ENCODE results near the gene MARS1.

MARS1 gene

DNA sequence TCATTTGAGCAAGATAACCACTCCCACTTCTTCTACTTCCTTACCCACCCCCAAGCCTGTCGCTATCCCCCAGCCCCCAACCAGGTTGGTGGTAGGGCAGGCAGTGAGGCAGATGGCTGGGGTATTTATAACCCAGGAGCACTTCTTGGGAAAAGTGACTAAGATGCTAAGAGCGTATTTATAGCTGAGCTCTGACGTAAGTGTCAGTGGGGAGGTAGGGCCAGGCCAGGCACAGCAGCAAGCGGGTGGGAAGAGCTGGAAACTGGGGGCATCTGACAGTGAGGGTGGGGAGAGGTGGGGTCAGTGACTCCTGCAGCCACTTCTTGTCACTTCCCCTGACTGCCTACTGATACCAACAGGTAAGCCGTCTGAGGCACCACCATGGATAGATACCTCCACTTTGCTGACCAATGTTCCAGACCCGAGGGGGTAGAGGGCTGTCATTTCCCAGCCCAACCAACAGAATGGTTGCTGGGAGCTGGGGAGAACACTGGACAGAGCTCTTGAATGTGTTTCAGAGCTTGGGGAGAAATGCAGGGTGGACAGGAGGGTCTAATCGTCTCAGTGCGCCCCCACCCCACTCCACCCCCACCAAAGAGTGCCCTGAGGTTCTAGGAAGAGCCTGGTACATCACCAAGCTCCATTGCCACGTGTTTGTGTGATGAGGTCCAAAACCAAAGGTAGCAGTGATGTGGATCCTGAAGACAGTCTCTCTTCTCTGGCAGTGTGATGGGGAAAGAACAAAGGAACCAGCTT, 35.5 kb upstream of the MARS1 start:
- Histone ChIP-seq H3K36me3 (ENCODE audit: insufficient read depth, low read length) (no peaks in the 10 kb centered on the region), H3K9me3 (ENCODE audit: low read length) (no peaks in the 10 kb centered on the region), H3K4me3 (ENCODE audit: low read length) (no peak overlapping the region), H2AFZ (ENCODE audit: low read depth, low read length) (no peak overlapping the region), H3K27me3 (ENCODE audit: insufficient read depth, low read length) (peaks cover 2% of the 10 kb centered on the region), H3K4me1 (ENCODE audit: insufficient read depth, low read length) (peaks cover 12% of the 10 kb centered on the region)

DNA sequence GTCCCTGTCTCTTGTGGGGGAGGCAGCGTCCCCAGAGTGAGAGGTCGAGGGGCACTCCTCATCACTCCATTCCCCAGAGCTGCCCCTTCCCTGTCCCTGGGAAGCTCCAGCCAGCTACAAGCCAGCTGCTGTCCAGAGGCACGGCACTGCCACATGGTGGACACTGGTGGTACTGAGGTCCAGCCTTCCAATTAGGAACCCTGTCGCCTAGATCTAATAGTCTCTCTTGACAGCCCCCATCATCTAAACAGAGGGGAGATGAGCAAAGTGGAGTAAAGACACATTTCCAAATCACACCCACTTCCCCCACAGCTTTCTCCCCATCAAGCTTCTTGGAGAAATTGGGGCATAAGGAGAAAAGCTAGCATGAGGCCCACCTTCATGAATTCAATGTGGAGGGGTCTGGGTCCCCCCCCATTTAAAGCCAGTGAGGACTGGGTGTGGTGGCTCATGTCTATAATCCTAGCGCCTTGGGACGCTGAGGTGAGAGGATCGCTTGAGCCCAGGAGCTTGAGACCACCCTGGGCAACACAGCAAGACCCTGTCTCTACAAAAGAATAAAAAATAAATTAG, 34.8 kb upstream of the MARS1 start:
- H3K27me3 ChIP-seq (ENCODE audit: insufficient read depth, low read length), result peaks cover 2% of the 10 kb centered on the region
- no peak overlapping the region for H2AFZ ChIP-seq (ENCODE audit: low read depth, low read length)
- no peaks in the 10 kb centered on the region for H3K36me3 ChIP-seq (ENCODE audit: insufficient read depth, low read length)
- H3K9me3 ChIP-seq (ENCODE audit: low read length), result no peaks in the 10 kb centered on the region
- no peak overlapping the region for H3K4me3 ChIP-seq (ENCODE audit: low read length)
- peaks cover 12% of the 10 kb centered on the region for H3K4me1 ChIP-seq (ENCODE audit: insufficient read depth, low read length)

DNA sequence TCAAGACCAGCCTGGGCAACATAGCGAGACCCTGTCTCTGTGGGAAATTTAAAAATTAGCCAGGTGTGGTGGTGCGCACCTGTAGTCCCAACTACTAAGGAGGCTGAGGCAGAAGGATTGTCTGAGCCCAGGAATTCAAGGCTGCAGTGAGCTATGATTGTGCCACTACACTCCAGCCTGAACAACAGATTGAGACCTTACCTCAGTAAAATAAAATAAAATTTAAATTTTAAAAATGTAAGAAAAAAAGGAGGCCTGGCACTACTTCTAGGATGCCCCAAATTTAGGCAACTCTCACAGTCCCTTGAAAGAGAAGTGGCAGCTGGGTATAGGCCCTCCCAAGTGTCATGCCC, 33.7 kb upstream of the MARS1 start:
- Histone ChIP-seq H3K27me3 (ENCODE audit: insufficient read depth, low read length) (peaks cover 2% of the 10 kb centered on the region), H3K9me3 (ENCODE audit: low read length) (no peaks in the 10 kb centered on the region), H3K4me1 (ENCODE audit: insufficient read depth, low read length) (peaks cover 16% of the 10 kb centered on the region), H3K4me3 (ENCODE audit: low read length) (no peak overlapping the region), H2AFZ (ENCODE audit: low read depth, low read length) (no peak overlapping the region), H3K36me3 (ENCODE audit: insufficient read depth, low read length) (no peaks in the 10 kb centered on the region)

DNA sequence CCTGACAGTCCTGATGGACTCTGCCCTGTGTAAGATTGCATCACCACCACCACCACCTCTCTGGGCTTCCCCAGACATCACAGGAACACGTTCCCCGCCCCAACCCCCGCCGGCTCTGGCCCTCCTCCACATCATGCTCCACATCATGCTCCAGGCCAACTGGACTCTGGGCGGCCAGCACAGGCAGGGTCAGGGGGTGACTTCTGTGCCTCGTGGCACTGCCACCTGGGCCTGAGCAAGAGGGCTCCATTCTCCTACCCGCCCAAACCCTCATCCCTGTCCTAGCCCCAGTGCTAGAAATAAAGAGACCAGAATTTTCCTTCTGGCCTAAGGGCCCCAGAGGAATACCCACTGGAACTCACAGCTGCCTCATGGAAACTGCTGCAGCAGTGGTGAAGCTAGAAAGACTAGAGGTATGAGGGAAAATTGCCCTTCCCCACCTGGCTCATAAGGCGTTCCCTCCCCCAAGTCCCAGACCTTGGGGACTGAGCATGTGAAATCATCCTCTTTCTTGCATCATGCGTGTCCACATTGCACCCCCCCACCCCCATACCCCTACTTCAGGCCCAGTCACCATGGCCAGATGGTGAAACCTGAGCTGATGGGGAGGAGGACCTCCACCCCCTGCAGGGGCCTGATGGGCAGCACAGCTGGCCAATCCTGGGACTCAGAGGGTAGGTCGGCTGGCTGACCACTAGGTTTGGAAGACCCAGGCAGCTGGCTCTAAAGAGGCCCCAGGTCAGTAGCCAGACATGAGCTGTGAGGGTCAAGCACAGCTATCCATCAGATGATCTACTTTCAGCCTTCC, 33.1 kb upstream of the MARS1 start, which contains the start of gene INHBE:
INHBE (plus strand) TSS at position 742 of the 808 bp plus-strand sequence. CDS start 230 bp downstream, outside the sequence.
- no peak within 1 kb of the TSS for H3K4me3 ChIP-seq (ENCODE audit: low read length)

GRCh38 chr12:57455374-57456144, 32.3 kb upstream of the MARS1 start:
- Histone ChIP-seq H3K4me3 (ENCODE audit: low read length) (no peak overlapping the region), H3K4me1 (ENCODE audit: insufficient read depth, low read length) (peaks cover 21% of the 10 kb centered on the region), H3K9me3 (ENCODE audit: low read length) (no peaks in the 10 kb centered on the region), H2AFZ (ENCODE audit: low read depth, low read length) (no peak overlapping the region), H3K36me3 (ENCODE audit: insufficient read depth, low read length) (no peaks in the 10 kb centered on the region), H3K27me3 (ENCODE audit: insufficient read depth, low read length) (peaks cover 2% of the 10 kb centered on the region)

More for the DNA sequence above, 33.1 kb upstream of the MARS1 start, which contains the start of gene INHBE:
- H3K9me3 ChIP-seq (ENCODE audit: low read length), result no peaks in the 10 kb centered on the region
- no peak within 1 kb of the TSS for H2AFZ ChIP-seq (ENCODE audit: low read depth, low read length)
- peaks cover 16% of the 10 kb centered on the region for H3K4me1 ChIP-seq (ENCODE audit: insufficient read depth, low read length)
- H3K27me3 ChIP-seq (ENCODE audit: insufficient read depth, low read length), result peaks cover 2% of the 10 kb centered on the region
- no peaks in the 10 kb centered on the region for H3K36me3 ChIP-seq (ENCODE audit: insufficient read depth, low read length)

DNA sequence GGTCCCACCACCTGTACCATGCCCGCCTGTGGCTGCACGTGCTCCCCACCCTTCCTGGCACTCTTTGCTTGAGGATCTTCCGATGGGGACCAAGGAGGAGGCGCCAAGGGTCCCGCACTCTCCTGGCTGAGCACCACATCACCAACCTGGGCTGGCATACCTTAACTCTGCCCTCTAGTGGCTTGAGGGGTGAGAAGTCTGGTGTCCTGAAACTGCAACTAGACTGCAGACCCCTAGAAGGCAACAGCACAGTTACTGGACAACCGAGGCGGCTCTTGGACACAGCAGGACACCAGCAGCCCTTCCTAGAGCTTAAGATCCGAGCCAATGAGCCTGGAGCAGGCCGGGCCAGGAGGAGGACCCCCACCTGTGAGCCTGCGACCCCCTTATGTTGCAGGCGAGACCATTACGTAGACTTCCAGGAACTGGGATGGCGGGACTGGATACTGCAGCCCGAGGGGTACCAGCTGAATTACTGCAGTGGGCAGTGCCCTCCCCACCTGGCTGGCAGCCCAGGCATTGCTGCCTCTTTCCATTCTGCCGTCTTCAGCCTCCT, 31.6 kb upstream of the MARS1 start:
- Histone ChIP-seq H2AFZ (ENCODE audit: low read depth, low read length) (no peak overlapping the region), H3K9me3 (ENCODE audit: low read length) (no peaks in the 10 kb centered on the region), H3K27me3 (ENCODE audit: insufficient read depth, low read length) (peaks cover 1% of the 10 kb centered on the region), H3K4me1 (ENCODE audit: insufficient read depth, low read length) (peaks cover 27% of the 10 kb centered on the region), H3K4me3 (ENCODE audit: low read length) (no peak overlapping the region), H3K36me3 (ENCODE audit: insufficient read depth, low read length) (no peaks in the 10 kb centered on the region)

GRCh38 chr12:57456737-57457490, 31.0 kb upstream of the MARS1 start:
- peaks cover 32% of the 10 kb centered on the region for H3K4me1 ChIP-seq (ENCODE audit: insufficient read depth, low read length)
- no peaks in the 10 kb centered on the region for H3K36me3 ChIP-seq (ENCODE audit: insufficient read depth, low read length)
- no peaks in the 10 kb centered on the region for H3K27me3 ChIP-seq (ENCODE audit: insufficient read depth, low read length)
- H3K4me3 ChIP-seq (ENCODE audit: low read length), result no peak overlapping the region
- H3K9me3 ChIP-seq (ENCODE audit: low read length), result no peaks in the 10 kb centered on the region
- H2AFZ ChIP-seq (ENCODE audit: low read depth, low read length), result no peak overlapping the region

GRCh38 chr12:57458665-57459054, 29.2 kb upstream of the MARS1 start:
- Histone ChIP-seq H3K4me1 (ENCODE audit: insufficient read depth, low read length) (peaks cover 31% of the 10 kb centered on the region), H3K27me3 (ENCODE audit: insufficient read depth, low read length) (no peaks in the 10 kb centered on the region), H2AFZ (ENCODE audit: low read depth, low read length) (peak overlapping the region; percentile 66), H3K4me3 (ENCODE audit: low read length) (peak overlapping the region; percentile 52), H3K36me3 (ENCODE audit: insufficient read depth, low read length) (no peaks in the 10 kb centered on the region), H3K9me3 (ENCODE audit: low read length) (no peaks in the 10 kb centered on the region)

- no peaks in the 10 kb centered on the region for H3K9me3 ChIP-seq (ENCODE audit: low read length)
- no peaks in the 10 kb centered on the region for H3K27me3 ChIP-seq (ENCODE audit: insufficient read depth, low read length)
- H3K36me3 ChIP-seq (ENCODE audit: insufficient read depth, low read length), result no peaks in the 10 kb centered on the region
- peaks cover 31% of the 10 kb centered on the region for H3K4me1 ChIP-seq (ENCODE audit: insufficient read depth, low read length)
- H3K4me3 ChIP-seq (ENCODE audit: low read length), result peak overlapping the region; percentile 52
- peak overlapping the region; percentile 66 for H2AFZ ChIP-seq (ENCODE audit: low read depth, low read length)
Observed at GRCh38 chr12:57459055-57459749, 28.7 kb upstream of the MARS1 start.

DNA sequence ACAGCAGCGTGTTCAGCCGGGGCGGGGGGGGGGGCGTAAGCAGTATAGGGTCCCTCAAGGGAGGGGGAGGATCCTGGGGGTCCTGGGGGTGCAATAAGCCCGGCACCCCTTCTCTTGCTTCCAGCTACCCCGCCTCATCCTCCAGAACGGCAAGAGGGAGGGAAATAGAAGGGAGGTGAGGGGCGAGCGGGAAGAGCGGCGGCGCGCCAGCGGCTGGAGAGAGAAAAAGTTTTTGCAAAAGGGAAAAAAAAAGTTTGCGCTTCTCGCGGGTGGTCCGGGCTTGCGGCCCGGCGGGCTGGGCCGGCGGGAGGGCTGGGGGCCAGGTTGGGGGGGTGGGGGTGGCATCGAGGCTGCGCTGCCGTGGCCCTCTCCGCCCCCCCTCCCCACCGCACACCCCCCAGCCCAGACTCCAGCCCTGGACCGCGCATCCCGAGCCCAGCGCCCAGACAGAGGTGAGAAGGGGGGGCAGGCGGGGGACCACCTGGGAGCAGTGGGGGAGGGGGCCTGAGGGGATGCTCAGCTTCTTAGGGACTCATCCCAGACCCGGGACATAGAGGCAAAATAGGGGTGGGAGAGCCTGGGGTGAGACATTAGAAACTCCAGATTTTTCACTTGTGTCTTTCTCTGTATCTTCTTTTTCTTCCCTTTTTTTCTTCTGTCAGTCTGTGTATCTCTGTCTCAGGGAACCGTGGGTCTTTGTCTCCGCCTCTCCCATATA, 28.0 kb upstream of the MARS1 start, which contains the start of gene GLI1:
GLI1 (plus strand) TSS at position 36 of the 718 bp plus-strand sequence. CDS start 3,907 bp downstream, outside the sequence.
- Histone ChIP-seq H3K4me1 (ENCODE audit: insufficient read depth, low read length) (peaks cover 29% of the 10 kb centered on the region), H3K4me3 (ENCODE audit: low read length) (peak within 1 kb of the TSS; percentile 52), H2AFZ (ENCODE audit: low read depth, low read length) (peak within 1 kb of the TSS; percentile 66), H3K36me3 (ENCODE audit: insufficient read depth, low read length) (no peaks in the 10 kb centered on the region), H3K9me3 (ENCODE audit: low read length) (no peaks in the 10 kb centered on the region), H3K27me3 (ENCODE audit: insufficient read depth, low read length) (no peaks in the 10 kb centered on the region)

GRCh38 chr12:57460468-57460784, 27.4 kb upstream of the MARS1 start:
- Histone ChIP-seq H3K4me3 (ENCODE audit: low read length) (peak overlapping the region; percentile 52), H3K9me3 (ENCODE audit: low read length) (no peaks in the 10 kb centered on the region), H3K4me1 (ENCODE audit: insufficient read depth, low read length) (peaks cover 28% of the 10 kb centered on the region), H3K36me3 (ENCODE audit: insufficient read depth, low read length) (no peaks in the 10 kb centered on the region), H3K27me3 (ENCODE audit: insufficient read depth, low read length) (no peaks in the 10 kb centered on the region), H2AFZ (ENCODE audit: low read depth, low read length) (no peak overlapping the region)

Measured in neuron (in vitro differentiated cells).